ENCODE data around the gene WASHC3. TPM values are rescaled to one million over a fixed set of nuclear protein-coding genes. Genes with fewer than 3 reads are reported as not detected.
A peak's percentile ranks its signal among the peaks of the same experiment; 100 is the strongest.
"Not testable (repeated sequence)": the region's sequence is repeated elsewhere in the genome, so short reads cannot be mapped to it uniquely, and the experiment has no call there.

The WASHC3 gene
- total RNA-seq, 1 donor from 2014 or later: 34.6 TPM

DNA sequence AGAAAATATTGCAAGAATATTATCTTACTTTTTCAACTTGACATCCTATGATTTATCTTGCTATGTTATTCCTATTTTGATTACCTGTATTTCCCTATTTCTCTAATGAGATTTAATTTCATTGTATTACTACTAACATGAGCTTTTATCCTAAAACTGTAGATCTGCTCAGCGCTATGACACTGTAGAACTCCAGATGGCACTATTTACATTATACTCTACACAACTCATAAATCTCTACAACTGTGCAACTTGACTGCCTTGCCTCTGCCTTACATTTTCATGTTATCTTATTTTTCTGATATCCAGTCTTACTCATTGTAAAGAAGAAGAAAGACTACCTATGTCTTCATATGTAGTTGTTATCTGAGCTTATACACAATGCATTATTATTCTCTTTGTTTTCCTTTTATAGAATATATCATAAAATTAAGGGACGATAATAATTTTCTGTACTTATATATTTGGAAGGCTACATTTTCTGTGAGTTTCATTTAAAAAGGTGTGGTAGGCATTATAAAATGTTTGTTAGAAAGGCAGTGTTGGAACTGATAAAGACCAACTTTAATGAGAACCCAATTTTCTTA is 34.0 kb upstream of the WASHC3 start:
- Histone ChIP-seq H3K27me3 (no peaks in the 10 kb centered on the region), H3K4me3 (no peak overlapping the region), H3K4me1 (peaks cover 4% of the 10 kb centered on the region), H3K27ac (no peak overlapping the region), H3K9me3 (no peaks in the 10 kb centered on the region), H3K36me3 (peaks cover 46% of the 10 kb centered on the region)
- intact Hi-C loops (cut with DNase I): no loop called here
- DNase-seq (no peak), ATAC-seq (peak; percentile 47)
- TF ChIP-seq, protein P1, sequence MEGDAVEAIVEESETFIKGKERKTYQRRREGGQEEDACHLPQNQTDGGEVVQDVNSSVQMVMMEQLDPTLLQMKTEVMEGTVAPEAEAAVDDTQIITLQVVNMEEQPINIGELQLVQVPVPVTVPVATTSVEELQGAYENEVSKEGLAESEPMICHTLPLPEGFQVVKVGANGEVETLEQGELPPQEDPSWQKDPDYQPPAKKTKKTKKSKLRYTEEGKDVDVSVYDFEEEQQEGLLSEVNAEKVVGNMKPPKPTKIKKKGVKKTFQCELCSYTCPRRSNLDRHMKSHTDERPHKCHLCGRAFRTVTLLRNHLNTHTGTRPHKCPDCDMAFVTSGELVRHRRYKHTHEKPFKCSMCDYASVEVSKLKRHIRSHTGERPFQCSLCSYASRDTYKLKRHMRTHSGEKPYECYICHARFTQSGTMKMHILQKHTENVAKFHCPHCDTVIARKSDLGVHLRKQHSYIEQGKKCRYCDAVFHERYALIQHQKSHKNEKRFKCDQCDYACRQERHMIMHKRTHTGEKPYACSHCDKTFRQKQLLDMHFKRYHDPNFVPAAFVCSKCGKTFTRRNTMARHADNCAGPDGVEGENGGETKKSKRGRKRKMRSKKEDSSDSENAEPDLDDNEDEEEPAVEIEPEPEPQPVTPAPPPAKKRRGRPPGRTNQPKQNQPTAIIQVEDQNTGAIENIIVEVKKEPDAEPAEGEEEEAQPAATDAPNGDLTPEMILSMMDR (IDR thresholded peaks at IDR 0.05): peak; percentile 35

DNA sequence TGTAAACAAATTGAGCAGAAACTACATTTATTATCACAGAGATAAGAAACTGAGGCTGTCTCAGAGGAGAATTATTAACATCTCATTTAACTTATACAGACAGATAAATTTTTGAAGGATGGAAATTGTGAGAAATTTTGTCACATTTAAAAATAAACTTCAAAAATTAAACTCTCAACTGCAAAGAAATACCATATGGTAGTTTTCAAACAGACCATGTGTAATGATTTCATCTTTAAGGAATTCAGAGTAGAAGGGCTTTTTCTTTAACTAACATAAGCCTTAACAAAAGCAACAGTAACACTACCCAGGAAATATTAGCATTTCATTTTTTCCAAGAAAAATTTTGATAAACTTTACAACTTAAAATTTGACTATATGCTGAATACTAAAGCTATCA is 31.5 kb upstream of the WASHC3 start:
- no peaks in the 10 kb centered on the region for H3K27me3 ChIP-seq
- no peaks in the 10 kb centered on the region for H3K9me3 ChIP-seq
- DNase-seq (no peak), ATAC-seq (no peak)
- intact Hi-C loops (cut with DNase I): no loop called here
- TF ChIP-seq, protein P1 (IDR thresholded peaks at IDR 0.05): no peak
- H3K4me1 ChIP-seq: peaks cover 4% of the 10 kb centered on the region
- H3K4me3 ChIP-seq: no peak overlapping the region
- no peak overlapping the region for H3K27ac ChIP-seq
- peaks cover 24% of the 10 kb centered on the region for H3K36me3 ChIP-seq

DNA sequence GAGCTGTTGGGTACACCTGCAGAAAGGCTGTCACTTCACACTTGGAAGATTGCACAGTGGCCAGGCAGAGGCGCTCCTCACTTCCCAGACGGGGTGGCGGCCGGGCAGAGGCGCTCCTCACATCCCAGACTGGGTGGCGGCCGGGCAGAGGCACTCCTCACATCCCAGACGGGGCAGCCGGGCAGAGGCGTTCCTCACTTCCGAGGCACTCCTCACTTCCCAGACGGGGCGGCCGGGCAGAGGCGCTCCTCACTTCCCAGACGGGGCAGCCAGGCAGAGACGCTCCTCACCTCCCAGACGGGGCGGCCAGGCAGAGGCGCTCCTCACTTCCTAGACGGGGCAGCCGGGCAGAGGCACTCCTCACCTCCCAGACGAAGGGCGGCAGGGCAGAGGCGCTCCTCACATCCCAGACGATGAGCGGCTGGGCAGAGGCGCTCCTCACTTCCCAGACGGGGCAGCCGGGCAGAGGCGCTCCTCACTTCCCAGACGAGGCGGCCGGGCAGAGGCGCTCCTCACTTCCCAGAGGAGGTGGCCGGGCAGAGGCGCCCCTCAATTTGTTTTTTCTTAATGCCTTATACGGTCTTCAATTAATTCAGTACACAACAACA is 27.5 kb upstream of the WASHC3 start:
- H3K27ac ChIP-seq; H3K4me1 ChIP-seq; DNase-seq; intact Hi-C loops (cut with DNase I); ATAC-seq; H3K27me3 ChIP-seq; H3K4me3 ChIP-seq; H3K9me3 ChIP-seq: not testable (repeated sequence)
- H3K36me3 ChIP-seq: peaks cover 19% of the 10 kb centered on the region

DNA sequence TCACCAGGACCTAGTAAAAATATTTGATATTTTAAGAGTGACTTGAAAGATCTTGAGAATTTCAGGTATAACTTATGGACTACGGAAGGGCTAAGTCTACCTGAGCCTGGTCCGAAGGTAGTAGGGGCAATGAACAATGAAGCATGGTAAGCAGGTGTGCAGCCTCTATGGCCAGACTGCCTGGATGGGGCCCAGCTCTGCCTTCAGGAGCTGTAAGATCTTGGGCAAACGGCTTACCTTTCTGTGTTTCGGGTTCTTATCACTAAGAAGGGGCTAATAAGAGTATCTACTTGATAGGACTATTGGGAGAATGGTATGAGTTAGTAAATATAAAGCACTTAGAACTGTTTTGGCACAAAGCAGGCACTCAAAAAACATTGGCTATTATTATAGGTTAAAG is 19.1 kb upstream of the WASHC3 start:
- ATAC-seq (peak; percentile 48), DNase-seq (no peak)
- TF ChIP-seq, protein P1 (IDR thresholded peaks at IDR 0.05): no peak
- Histone ChIP-seq H3K9me3 (no peaks in the 10 kb centered on the region), H3K27ac (no peak overlapping the region), H3K36me3 (peaks cover 52% of the 10 kb centered on the region), H3K4me3 (no peak overlapping the region), H3K27me3 (no peaks in the 10 kb centered on the region), H3K4me1 (no peaks in the 10 kb centered on the region)
- intact Hi-C loops (cut with DNase I): no loop called here

DNA sequence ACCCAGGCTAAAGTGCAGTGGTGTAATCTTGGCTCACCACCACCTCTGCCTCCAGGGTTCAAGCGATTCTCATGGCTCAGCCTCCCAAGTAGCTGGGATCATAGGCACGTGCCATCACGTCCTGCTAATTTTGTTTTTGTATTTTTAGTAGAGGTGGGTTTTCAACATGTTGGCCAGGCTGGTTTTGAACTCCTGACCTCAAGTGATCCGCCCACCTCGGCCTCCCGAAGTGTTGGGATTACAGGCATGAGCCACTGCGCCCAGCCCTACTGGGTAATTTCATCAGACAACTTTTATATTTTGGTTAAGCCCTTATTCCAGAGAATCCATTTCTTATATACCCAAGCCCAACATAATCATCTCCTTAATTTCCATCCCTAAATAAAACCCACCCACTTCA is 10.3 kb upstream of the WASHC3 start:
- DNase-seq; H3K4me1 ChIP-seq; H3K27ac ChIP-seq; H3K9me3 ChIP-seq; ATAC-seq; H3K27me3 ChIP-seq; intact Hi-C loops (cut with DNase I); H3K4me3 ChIP-seq: not testable (repeated sequence)
- H3K36me3 ChIP-seq: peaks cover 36% of the 10 kb centered on the region

DNA sequence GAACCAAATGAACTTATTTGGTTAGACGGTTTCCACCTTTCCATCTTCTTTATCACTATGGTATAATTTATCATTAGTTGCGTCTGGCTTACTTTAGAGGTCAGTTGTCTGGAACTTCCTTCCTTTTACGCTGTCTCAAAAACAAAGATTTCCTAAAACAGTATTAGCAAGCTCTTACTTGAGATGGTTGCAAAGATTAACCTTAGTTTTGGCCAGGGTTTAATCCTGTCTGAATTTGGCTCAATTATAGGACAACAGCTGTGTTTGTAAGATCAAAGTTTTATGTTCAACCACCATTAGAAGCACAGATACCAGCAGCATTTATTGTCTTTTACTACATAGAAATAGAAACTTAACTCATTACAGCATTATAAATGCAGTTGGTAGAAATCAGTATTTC is 7.9 kb upstream of the WASHC3 start:
- H3K4me3 ChIP-seq: no peak overlapping the region
- DNase-seq: no peak
- no peak for ATAC-seq
- H3K27me3 ChIP-seq: no peaks in the 10 kb centered on the region
- no peak overlapping the region for H3K27ac ChIP-seq
- TF ChIP-seq, protein P1 (IDR thresholded peaks at IDR 0.05): no peak
- H3K36me3 ChIP-seq: peaks cover 16% of the 10 kb centered on the region
- peaks cover 6% of the 10 kb centered on the region for H3K4me1 ChIP-seq
- intact Hi-C loops (cut with DNase I): no loop called here
- no peaks in the 10 kb centered on the region for H3K9me3 ChIP-seq
